Activated CD8-positive, alpha-beta memory T cell treated with anti-CD3 and anti-CD28 coated beads for 24 hours (primary cell): Measurements from ENCODE around the gene KCMF1.

Source experiments
- DNase-seq: peaks from one replicate; pipeline ENCODE4 v3.0.0-alpha.2; 2020

KCMF1 gene

DNA sequence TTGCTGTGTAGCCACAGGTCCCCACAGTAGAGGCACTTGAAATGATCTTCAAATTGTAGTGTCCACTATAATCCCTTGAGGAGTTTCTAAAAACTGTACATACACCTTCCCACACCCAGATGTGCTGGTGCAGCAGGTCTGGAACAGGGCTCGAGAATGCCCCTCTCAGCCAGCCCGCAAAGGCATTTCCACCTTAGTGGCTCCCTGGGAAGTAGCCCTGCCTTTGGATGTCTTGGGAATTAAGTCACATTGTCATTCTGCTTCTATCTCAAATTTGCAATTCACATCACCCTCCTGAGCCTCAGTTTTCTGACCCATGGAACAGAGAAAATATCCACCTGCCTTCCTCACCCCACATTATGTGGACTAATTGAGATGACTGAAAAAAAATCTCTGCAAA is 118.0 kb downstream of the KCMF1 start:
- no peak for DNase-seq

- no peak for DNase-seq
Measured at GRCh38 chr2:85089585-85089984, 118.6 kb downstream of the KCMF1 start.

DNA sequence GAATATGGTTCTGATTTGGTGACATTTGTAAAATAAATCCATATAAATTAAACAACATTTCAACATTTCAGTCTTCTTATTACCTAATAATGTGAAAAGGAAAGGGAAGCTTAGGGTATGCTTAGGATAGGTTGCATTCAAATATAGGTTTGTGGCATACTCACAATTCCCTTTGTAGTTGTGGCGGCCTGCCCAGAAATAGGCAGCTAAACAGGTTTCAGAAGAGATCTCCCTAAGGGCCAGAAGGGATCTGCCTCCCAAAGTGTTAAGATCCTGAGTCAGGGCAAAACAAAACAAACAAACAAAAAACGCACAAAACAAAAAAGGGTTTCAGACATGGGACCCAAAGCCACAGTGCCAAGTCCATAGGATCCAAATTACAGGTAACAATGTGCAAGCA is 120.9 kb downstream of the KCMF1 start:
- no peak for DNase-seq

DNA sequence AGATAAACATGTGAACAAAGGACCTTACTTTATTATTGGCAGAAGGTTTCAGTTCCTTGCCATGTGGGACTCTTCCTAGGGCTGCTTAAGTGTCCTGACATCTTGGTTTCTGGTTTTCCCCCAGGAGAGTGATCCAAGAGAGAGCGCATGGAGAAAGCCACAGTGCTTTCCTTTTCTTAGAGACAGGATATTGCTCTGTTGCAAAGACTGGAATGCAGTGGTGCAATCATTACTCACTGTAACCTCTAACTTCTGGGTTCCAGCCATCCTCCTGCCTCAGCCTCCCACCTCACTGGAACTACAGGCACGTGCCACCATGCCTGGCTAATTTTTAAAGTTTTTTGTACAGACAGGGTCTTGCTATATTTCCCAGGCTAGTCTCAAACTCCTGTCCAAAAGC is 124.1 kb downstream of the KCMF1 start:
- DNase-seq: no peak

GRCh38 chr2:85096616-85097015 is 125.7 kb downstream of the KCMF1 start:
- no peak for DNase-seq

GRCh38 chr2:85104228-85104627 is 133.3 kb downstream of the KCMF1 start:
- no peak for DNase-seq

- no peak for DNase-seq
Measured at GRCh38 chr2:85106489-85107180, 135.7 kb downstream of the KCMF1 start.
